HL-60 (cell line): ENCODE results near the gene TTLL11.

Experiments used
- DNase-seq, 2 experiments: peaks; one replicate each; pipeline ENCODE4 v3.0.0-alpha.2; 2010 to 2020; ENCODE audit warnings: low read depth in 1 of 2, low spot score in 1 of 2
- H3K27ac ChIP-seq: fragments of 250-450 bp; sonication (Bioruptor Pico); replicated peaks from 2 replicates; pipeline ENCODE4 v1.5.1; 2020; ENCODE audit warnings: mild to moderate bottlenecking, moderate library complexity
- H3K27me3 ChIP-seq: fragments of 250-450 bp; sonication (Bioruptor Pico); 2 replicates; pipeline ENCODE4 v1.5.1; 2021; ENCODE audit warnings: mild to moderate bottlenecking, moderate library complexity; ENCODE audit not compliant: insufficient read depth, poor library complexity, severe bottlenecking
- H3K4me3 ChIP-seq: replicated peaks from 2 replicates; pipeline ENCODE4 v1.5.1; 2011; ENCODE audit warnings: mild to moderate bottlenecking, control low read depth, low read length; ENCODE audit not compliant: insufficient read depth
- GABPA ChIP-seq: IDR thresholded peaks from 2 replicates; pipeline ENCODE4 v1.6.1; 2012; ENCODE audit warnings: low read depth
- POLR2AphosphoS5 ChIP-seq: IDR thresholded peaks from 2 replicates; pipeline ENCODE4 v1.6.1; 2012; ENCODE audit warnings: low read depth
- REST ChIP-seq: IDR thresholded peaks from 2 replicates; pipeline ENCODE4 v1.6.1; 2012; ENCODE audit warnings: low read depth; ENCODE audit not compliant: insufficient replicate concordance
- SPI1 ChIP-seq: IDR thresholded peaks from 2 replicates; pipeline ENCODE4 v1.6.1; 2012; ENCODE audit warnings: low read depth, mild to moderate bottlenecking, borderline replicate concordance
- TF ChIP-seq, protein P1 (sequence below): IDR thresholded peaks from one replicate; pipeline ENCODE4 v1.5.1; 2011; ENCODE audit warnings: low read length, control low read depth, inconsistent platforms; ENCODE audit not compliant: insufficient read depth

The TTLL11 gene

GRCh38 chr9:121861501-121862180 lies 231.5 kb downstream of the TTLL11 start:
- Histone ChIP-seq H3K4me3 (no peak overlapping the region), H3K27me3 (no peaks in the 10 kb centered on the region), H3K27ac (no peak overlapping the region)
- TF ChIP-seq, protein P1, sequence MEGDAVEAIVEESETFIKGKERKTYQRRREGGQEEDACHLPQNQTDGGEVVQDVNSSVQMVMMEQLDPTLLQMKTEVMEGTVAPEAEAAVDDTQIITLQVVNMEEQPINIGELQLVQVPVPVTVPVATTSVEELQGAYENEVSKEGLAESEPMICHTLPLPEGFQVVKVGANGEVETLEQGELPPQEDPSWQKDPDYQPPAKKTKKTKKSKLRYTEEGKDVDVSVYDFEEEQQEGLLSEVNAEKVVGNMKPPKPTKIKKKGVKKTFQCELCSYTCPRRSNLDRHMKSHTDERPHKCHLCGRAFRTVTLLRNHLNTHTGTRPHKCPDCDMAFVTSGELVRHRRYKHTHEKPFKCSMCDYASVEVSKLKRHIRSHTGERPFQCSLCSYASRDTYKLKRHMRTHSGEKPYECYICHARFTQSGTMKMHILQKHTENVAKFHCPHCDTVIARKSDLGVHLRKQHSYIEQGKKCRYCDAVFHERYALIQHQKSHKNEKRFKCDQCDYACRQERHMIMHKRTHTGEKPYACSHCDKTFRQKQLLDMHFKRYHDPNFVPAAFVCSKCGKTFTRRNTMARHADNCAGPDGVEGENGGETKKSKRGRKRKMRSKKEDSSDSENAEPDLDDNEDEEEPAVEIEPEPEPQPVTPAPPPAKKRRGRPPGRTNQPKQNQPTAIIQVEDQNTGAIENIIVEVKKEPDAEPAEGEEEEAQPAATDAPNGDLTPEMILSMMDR, result no peak
- TF ChIP-seq GABPA (no peak), REST (no peak), SPI1 (no peak), POLR2AphosphoS5 (no peak)
- peak in 1 of 2 experiments; percentile 23 for DNase-seq

DNA sequence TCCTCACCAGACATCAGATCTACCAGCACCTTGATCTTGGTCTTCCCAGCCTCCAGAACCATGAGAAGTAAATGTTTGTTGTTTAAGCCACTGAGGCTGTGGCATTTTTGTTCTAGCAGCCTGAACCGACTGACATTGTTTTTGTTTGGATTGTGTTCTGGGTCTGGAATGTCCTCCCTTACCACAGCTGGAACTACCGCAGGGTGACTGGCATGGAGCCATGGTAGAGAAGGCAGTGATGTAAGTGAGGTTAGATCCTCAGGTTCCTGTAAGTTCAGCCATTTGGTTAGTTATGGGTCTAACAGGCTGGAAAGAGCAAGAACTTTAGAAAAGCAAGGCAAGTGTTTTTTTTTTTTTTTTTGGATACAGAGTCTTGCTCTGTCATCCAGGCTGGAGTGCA lies 232.4 kb downstream of the TTLL11 start:
- no peak overlapping the region for H3K4me3 ChIP-seq
- H3K27me3 ChIP-seq, result no peaks in the 10 kb centered on the region
- no peak for DNase-seq
- TF ChIP-seq POLR2AphosphoS5 (no peak), REST (no peak), GABPA (no peak), SPI1 (no peak)
- TF ChIP-seq, protein P1, result no peak
- no peak overlapping the region for H3K27ac ChIP-seq

- no peak for TF ChIP-seq SPI1
- TF ChIP-seq, protein P1, result no peak
- no peak for TF ChIP-seq POLR2AphosphoS5
- no peak for TF ChIP-seq REST
- no peak for TF ChIP-seq GABPA
- no peak for DNase-seq
- no peaks in the 10 kb centered on the region for H3K27me3 ChIP-seq
- no peak overlapping the region for H3K27ac ChIP-seq
- no peak overlapping the region for H3K4me3 ChIP-seq
Observed at GRCh38 chr9:121860213-121860612, 232.9 kb downstream of the TTLL11 start.
